H1 (cell line): ENCODE measurements around the gene UBE2E3. TPM values are rescaled to one million over a fixed set of nuclear protein-coding genes. Genes with fewer than 3 reads are reported as not detected.

Experiments
- CTCF ChIP-seq, 3 experiments: IDR thresholded peaks; 1 replicate in 2 of 3; 2 replicates in 1 of 3; pipeline versions ENCODE4 v1.5.1 to v1.6.1; 2011; ENCODE audit warnings: low read length in 3 of 3, mild to moderate bottlenecking in 3 of 3, inconsistent platforms in 2 of 3, low read depth in 1 of 3, moderate library complexity in 1 of 3; ENCODE audit not compliant: insufficient read depth in 1 of 3; ENCODE audit errors: control extremely low read depth in 1 of 3
- GABPA ChIP-seq: IDR thresholded peaks from 2 replicates; pipeline ENCODE4 v1.6.1; 2011; ENCODE audit warnings: mild to moderate bottlenecking, low read length, moderate library complexity, borderline replicate concordance; ENCODE audit not compliant: insufficient read depth
- RFX5 ChIP-seq: IDR thresholded peaks from 2 replicates; pipeline ENCODE4 v1.6.1; 2011; ENCODE audit warnings: low read depth, low read length, improper control_type of control experiment, borderline replicate concordance
- polyA plus RNA-seq, 7 experiments: library from polyadenylated mRNA; depleted of rRNA in 3 of 7; stranded (reverse) in 5 of 7; unstranded in 2 of 7; fragments of >200 nt in 5 of 7; fragments of 200-250 nt in 2 of 7; gene quantifications; 1 replicate in 5 of 7; 2 replicates in 1 of 7; 4 replicates in 1 of 7; pipeline versions ENCODE4 v1.2.1 to v1.2.3, GENCODE V29; 2011 to 2013; ENCODE audit warnings: missing spikeins in 2 of 7, mixed read lengths in 2 of 7
- total RNA-seq: library from RNA; stranded (reverse); fragmentation: NEBNext Ultra II Directional; extraction: Animal tissue kit (Norgen Biotek cat#: 25700); gene quantifications from 2 replicates; pipeline ENCODE4 v1.2.1, GENCODE V29; 2021

UBE2E3 gene
- total and polyA plus RNA-seq, 2 of the 8 experiments (the other 6 are each of a cell fraction or from before 2014, with no cell fraction given): 106 to 132 TPM

DNA sequence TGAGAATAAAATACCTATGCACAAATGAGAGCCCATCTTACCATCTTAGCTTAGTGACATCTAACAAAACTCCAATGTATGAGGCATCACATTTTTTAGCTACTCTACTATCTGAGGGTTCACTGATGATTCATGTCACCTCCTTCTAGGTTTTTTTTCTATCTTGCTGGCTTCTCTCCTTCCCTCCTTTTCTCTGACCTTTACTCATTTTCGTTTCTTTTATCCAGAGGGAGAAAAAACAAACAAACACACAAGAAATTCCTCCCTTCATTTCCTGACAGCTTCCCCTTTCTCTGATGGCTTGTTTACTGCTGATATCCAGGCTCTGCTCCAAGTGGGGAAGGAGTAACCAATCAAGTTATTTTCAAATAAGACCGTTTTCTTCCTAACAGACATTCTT, 115.1 kb downstream of the UBE2E3 start (continued):
- TF ChIP-seq CTCF (IDR thresholded peaks at IDR 0.05; ENCODE audit: control extremely low read depth in 1 of 3, insufficient read depth in 1 of 3, low read depth in 1 of 3, low read length in 3 of 3): no peak
- no peak for TF ChIP-seq RFX5
- no peak for TF ChIP-seq GABPA
